Peyer's patch (tissue), 4 donors: ENCODE data around the gene RDH13.
"Not testable (repeated sequence)": the region's sequence is repeated elsewhere in the genome, so short reads cannot be mapped to it uniquely, and the experiment has no call there.

Source experiments
- CTCF ChIP-seq, 6 experiments: fragments of 450-650 bp in 4 of 6; fragments of 200-600 bp in 2 of 6; sonication (generic) in 1 of 6; IDR thresholded peaks; one replicate each; pipeline ENCODE4 v1.5.1; 2017 to 2019; ENCODE audit warnings: antibody characterized with exemption in 6 of 6, mild to moderate bottlenecking in 3 of 6, moderate library complexity in 1 of 6
- POLR2A ChIP-seq, 2 donors: fragments of 450-650 bp; IDR thresholded peaks; one replicate each; pipeline ENCODE4 v1.5.1; 2017; ENCODE audit warnings: antibody characterized with exemption in 2 of 2, mild to moderate bottlenecking in 2 of 2, moderate library complexity in 2 of 2

- TF ChIP-seq CTCF, POLR2A (IDR thresholded peaks at IDR 0.05): not testable (repeated sequence)
Measured at GRCh38 chr19:55027140-55027471, 35.8 kb downstream of the RDH13 start.
